Measurements from ENCODE around the gene DIRAS3.

Gene DIRAS3

DNA sequence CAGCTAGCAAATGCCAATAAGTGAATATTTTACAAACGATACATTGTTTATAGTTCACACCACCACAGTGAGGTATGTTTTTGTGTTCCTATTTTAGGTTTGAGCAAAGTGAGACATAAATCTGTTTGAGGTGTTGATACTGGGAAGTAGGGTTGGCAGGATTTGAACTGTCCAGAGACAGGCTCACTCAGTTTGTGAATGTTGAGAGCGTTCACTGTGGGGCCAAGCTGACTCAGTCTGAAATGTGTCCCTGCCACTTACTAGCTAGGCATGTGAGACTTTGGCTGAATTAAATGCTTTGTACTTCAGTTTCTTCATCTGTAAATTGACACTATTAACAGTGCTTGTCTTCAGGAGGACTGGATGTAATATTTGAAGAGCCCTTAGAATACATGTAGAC lies 35.1 kb downstream of the DIRAS3 start:
- WGBS = 69% methylated on average over 1 of the region's 2 CpGs

DNA sequence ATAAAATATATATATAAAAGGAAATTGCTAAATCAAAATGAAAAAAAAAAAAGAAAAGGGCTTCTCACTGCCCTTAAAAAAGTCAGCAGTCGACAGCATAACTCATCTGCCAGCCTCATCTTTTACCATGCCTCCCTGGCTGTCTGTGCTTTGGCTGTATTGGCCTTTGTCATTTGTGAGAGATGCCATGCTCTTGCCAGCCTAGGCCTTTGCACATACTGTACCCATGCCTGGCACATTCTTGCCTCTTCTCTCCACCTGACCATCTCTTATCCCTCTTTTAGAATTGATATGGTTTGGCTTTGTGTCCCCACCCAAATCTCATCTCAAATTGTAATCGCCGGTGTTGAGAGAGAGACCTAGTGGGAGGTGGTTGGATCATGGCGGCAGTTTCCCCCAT lies 37.1 kb downstream of the DIRAS3 start:
- Histone ChIP-seq H3K18ac (ENCODE audit: low read depth in 1 of 2, low read length in 2 of 2) (no peak overlapping the region), H4K8ac (ENCODE audit: low read length) (no peak overlapping the region), H3K9ac (ENCODE audit: low read length) (no peak overlapping the region), H3K4me1 (ENCODE audit: control insufficient read depth, insufficient read depth, low read depth, low read length) (no peaks in the 10 kb centered on the region), H3K14ac (ENCODE audit: low read length in 2 of 2) (no peak overlapping the region), H3K36me3 (ENCODE audit: control insufficient read depth in 1 of 2, insufficient read depth in 2 of 2, low read depth in 1 of 2, low read length in 2 of 2) (no peaks in the 10 kb centered on the region), H3K9me3 (ENCODE audit: control insufficient read depth, low read length) (no peaks in the 10 kb centered on the region), H4K91ac (ENCODE audit: low read length) (no peak overlapping the region), H3K4ac (ENCODE audit: low read depth in 1 of 2, low read length in 2 of 2) (no peak overlapping the region), H2AFZ (ENCODE audit: low read depth, low read length) (no peak overlapping the region), H2BK15ac (ENCODE audit: low read depth, poor library complexity, severe bottlenecking) (no peak overlapping the region), H3K79me1 (replicated peaks; ENCODE audit: low read length, poor library complexity, severe bottlenecking) (no peaks in the 10 kb centered on the region), H3K27ac (ENCODE audit: low read length, poor library complexity, severe bottlenecking) (no peak overlapping the region), H2AK5ac (ENCODE audit: low read length, severe bottlenecking) (no peak overlapping the region), H3K4me3 (ENCODE audit: insufficient read depth in 1 of 2, low read depth in 1 of 2, low read length in 2 of 2) (no peak overlapping the region), H3K4me2 (ENCODE audit: low read length, poor library complexity, severe bottlenecking) (no peak overlapping the region), H2BK5ac (ENCODE audit: low read depth, low read length, poor library complexity, severe bottlenecking) (no peak overlapping the region), H3K23ac (ENCODE audit: low read length in 2 of 2) (no peak overlapping the region), H2BK12ac (ENCODE audit: low read length in 2 of 2) (no peak overlapping the region), H2BK120ac (ENCODE audit: low read depth, low read length) (no peak overlapping the region), H3K27me3 (ENCODE audit: control insufficient read depth in 1 of 2, insufficient read depth in 1 of 2, low read length in 2 of 2) (no peaks in the 10 kb centered on the region)
- WGBS = 89% methylated on average over 3 of the region's 4 CpGs
- no peak for DNase-seq

More for the DNA sequence above, 35.1 kb downstream of the DIRAS3 start:
- H2BK15ac ChIP-seq (ENCODE audit: low read depth, poor library complexity, severe bottlenecking) = no peak overlapping the region
- no peak overlapping the region for H2BK5ac ChIP-seq (ENCODE audit: low read depth, low read length, poor library complexity, severe bottlenecking)
- no peak overlapping the region for H3K4me3 ChIP-seq (ENCODE audit: insufficient read depth in 1 of 2, low read depth in 1 of 2, low read length in 2 of 2)
- H2AK5ac ChIP-seq (ENCODE audit: low read length, severe bottlenecking) = no peak overlapping the region
- DNase-seq = no peak
- H3K9ac ChIP-seq (ENCODE audit: low read length) = no peak overlapping the region
- H3K18ac ChIP-seq (ENCODE audit: low read depth in 1 of 2, low read length in 2 of 2) = no peak overlapping the region
- no peak overlapping the region for H3K23ac ChIP-seq (ENCODE audit: low read length in 2 of 2)
- H3K4me1 ChIP-seq (ENCODE audit: control insufficient read depth, insufficient read depth, low read depth, low read length) = no peaks in the 10 kb centered on the region
- H4K91ac ChIP-seq (ENCODE audit: low read length) = no peak overlapping the region
- H3K14ac ChIP-seq (ENCODE audit: low read length in 2 of 2) = no peak overlapping the region
- H3K36me3 ChIP-seq (ENCODE audit: control insufficient read depth in 1 of 2, insufficient read depth in 2 of 2, low read depth in 1 of 2, low read length in 2 of 2) = no peaks in the 10 kb centered on the region
- no peak overlapping the region for H2BK120ac ChIP-seq (ENCODE audit: low read depth, low read length)
- H3K27me3 ChIP-seq (ENCODE audit: control insufficient read depth in 1 of 2, insufficient read depth in 1 of 2, low read length in 2 of 2) = no peaks in the 10 kb centered on the region
- H3K9me3 ChIP-seq (ENCODE audit: control insufficient read depth, low read length) = no peaks in the 10 kb centered on the region
- H3K4me2 ChIP-seq (ENCODE audit: low read length, poor library complexity, severe bottlenecking) = no peak overlapping the region
- no peaks in the 10 kb centered on the region for H3K79me1 ChIP-seq (replicated peaks; ENCODE audit: low read length, poor library complexity, severe bottlenecking)
- H2AFZ ChIP-seq (ENCODE audit: low read depth, low read length) = no peak overlapping the region
- no peak overlapping the region for H3K27ac ChIP-seq (ENCODE audit: low read length, poor library complexity, severe bottlenecking)
- no peak overlapping the region for H2BK12ac ChIP-seq (ENCODE audit: low read length in 2 of 2)
- H4K8ac ChIP-seq (ENCODE audit: low read length) = no peak overlapping the region
- H3K4ac ChIP-seq (ENCODE audit: low read depth in 1 of 2, low read length in 2 of 2) = no peak overlapping the region

DNA sequence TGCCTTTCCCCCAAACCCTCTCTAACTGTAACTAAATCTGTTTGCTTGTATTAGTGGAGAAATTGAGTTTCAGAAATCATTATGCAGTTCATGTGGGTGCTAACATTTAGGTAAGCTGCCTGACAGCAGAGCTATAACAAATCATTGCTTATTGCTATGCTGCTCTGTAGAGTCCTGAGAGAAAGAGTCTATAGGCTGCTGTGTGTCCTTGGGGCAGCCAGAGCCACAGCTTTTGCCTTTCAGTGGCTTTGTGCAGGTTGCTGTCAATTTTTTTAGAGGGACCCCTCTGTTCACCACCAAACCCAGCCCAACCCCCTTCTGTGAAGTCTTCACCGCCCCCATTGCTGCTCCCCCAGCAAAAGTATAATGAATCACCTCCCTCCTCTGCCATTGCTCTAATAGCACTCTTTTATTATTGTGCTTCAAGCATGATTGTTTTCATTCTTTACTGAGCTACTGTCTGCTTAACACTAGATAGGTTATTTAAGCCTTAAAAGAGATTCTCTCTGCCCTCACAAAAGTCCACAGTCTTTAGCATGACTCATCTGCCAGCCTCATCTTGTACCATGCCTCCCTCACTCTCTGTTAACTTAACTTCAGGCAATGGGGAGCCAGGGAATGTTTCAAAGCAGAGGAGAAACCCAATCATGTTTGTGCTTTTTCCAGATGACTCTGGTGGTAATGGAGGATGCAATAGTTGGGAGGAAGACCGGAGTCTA lies 38.6 kb downstream of the DIRAS3 start:
- Histone ChIP-seq H3K27me3 (ENCODE audit: control insufficient read depth in 1 of 2, insufficient read depth in 1 of 2, low read length in 2 of 2) (no peaks in the 10 kb centered on the region), H2BK15ac (ENCODE audit: low read depth, poor library complexity, severe bottlenecking) (no peak overlapping the region), H3K18ac (ENCODE audit: low read depth in 1 of 2, low read length in 2 of 2) (no peak overlapping the region), H2BK120ac (ENCODE audit: low read depth, low read length) (no peak overlapping the region), H2AFZ (ENCODE audit: low read depth, low read length) (no peak overlapping the region), H3K4ac (ENCODE audit: low read depth in 1 of 2, low read length in 2 of 2) (no peak overlapping the region), H3K79me1 (replicated peaks; ENCODE audit: low read length, poor library complexity, severe bottlenecking) (no peaks in the 10 kb centered on the region), H3K36me3 (ENCODE audit: control insufficient read depth in 1 of 2, insufficient read depth in 2 of 2, low read depth in 1 of 2, low read length in 2 of 2) (no peaks in the 10 kb centered on the region), H3K14ac (ENCODE audit: low read length in 2 of 2) (no peak overlapping the region), H3K9me3 (ENCODE audit: control insufficient read depth, low read length) (no peaks in the 10 kb centered on the region), H3K27ac (ENCODE audit: low read length, poor library complexity, severe bottlenecking) (no peak overlapping the region), H2BK12ac (ENCODE audit: low read length in 2 of 2) (no peak overlapping the region), H3K9ac (ENCODE audit: low read length) (no peak overlapping the region), H3K4me3 (ENCODE audit: insufficient read depth in 1 of 2, low read depth in 1 of 2, low read length in 2 of 2) (no peak overlapping the region), H2BK5ac (ENCODE audit: low read depth, low read length, poor library complexity, severe bottlenecking) (no peak overlapping the region), H2AK5ac (ENCODE audit: low read length, severe bottlenecking) (no peak overlapping the region), H3K4me2 (ENCODE audit: low read length, poor library complexity, severe bottlenecking) (no peak overlapping the region), H3K23ac (ENCODE audit: low read length in 2 of 2) (no peak overlapping the region), H4K91ac (ENCODE audit: low read length) (no peak overlapping the region), H4K8ac (ENCODE audit: low read length) (no peak overlapping the region), H3K4me1 (ENCODE audit: control insufficient read depth, insufficient read depth, low read depth, low read length) (no peaks in the 10 kb centered on the region)
- 85% methylated on average over 2 of the region's 2 CpGs for whole genome bisulfite sequencing
- DNase-seq = no peak

DNA sequence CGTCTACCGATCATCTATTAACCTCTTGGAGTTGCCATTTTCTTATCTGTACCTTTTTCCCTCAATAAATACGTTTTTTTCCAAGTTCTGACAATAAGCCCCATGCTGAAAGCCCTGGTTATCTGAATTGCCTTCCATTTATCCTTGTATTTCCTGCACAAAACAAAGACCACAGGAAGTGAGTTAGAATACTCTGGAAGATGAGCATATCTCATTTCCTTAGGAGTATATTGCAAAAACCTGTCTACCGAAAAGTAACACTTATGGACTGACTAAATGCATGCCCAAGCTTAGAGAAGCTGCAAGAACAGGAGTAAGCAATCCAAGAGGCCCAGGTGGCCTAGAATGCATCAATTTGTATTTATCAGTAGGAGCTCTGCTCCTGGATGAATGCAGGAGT lies 39.9 kb downstream of the DIRAS3 start:
- Histone ChIP-seq H3K4me3 (ENCODE audit: insufficient read depth in 1 of 2, low read depth in 1 of 2, low read length in 2 of 2) (no peak overlapping the region), H3K27me3 (ENCODE audit: control insufficient read depth in 1 of 2, insufficient read depth in 1 of 2, low read length in 2 of 2) (no peaks in the 10 kb centered on the region), H3K4me1 (ENCODE audit: control insufficient read depth, insufficient read depth, low read depth, low read length) (no peaks in the 10 kb centered on the region), H2BK12ac (ENCODE audit: low read length in 2 of 2) (no peak overlapping the region), H3K27ac (ENCODE audit: low read length, poor library complexity, severe bottlenecking) (no peak overlapping the region), H2BK120ac (ENCODE audit: low read depth, low read length) (no peak overlapping the region), H3K4me2 (ENCODE audit: low read length, poor library complexity, severe bottlenecking) (no peak overlapping the region), H2BK15ac (ENCODE audit: low read depth, poor library complexity, severe bottlenecking) (no peak overlapping the region), H4K8ac (ENCODE audit: low read length) (no peak overlapping the region), H3K9ac (ENCODE audit: low read length) (no peak overlapping the region), H3K9me3 (ENCODE audit: control insufficient read depth, low read length) (no peaks in the 10 kb centered on the region), H2AK5ac (ENCODE audit: low read length, severe bottlenecking) (no peak overlapping the region), H2AFZ (ENCODE audit: low read depth, low read length) (no peak overlapping the region), H3K18ac (ENCODE audit: low read depth in 1 of 2, low read length in 2 of 2) (no peak overlapping the region), H3K14ac (ENCODE audit: low read length in 2 of 2) (no peak overlapping the region), H4K91ac (ENCODE audit: low read length) (no peak overlapping the region), H3K79me1 (replicated peaks; ENCODE audit: low read length, poor library complexity, severe bottlenecking) (no peaks in the 10 kb centered on the region), H2BK5ac (ENCODE audit: low read depth, low read length, poor library complexity, severe bottlenecking) (no peak overlapping the region), H3K4ac (ENCODE audit: low read depth in 1 of 2, low read length in 2 of 2) (no peak overlapping the region), H3K36me3 (ENCODE audit: control insufficient read depth in 1 of 2, insufficient read depth in 2 of 2, low read depth in 1 of 2, low read length in 2 of 2) (no peaks in the 10 kb centered on the region), H3K23ac (ENCODE audit: low read length in 2 of 2) (no peak overlapping the region)
- DNase-seq = no peak
- 33% methylated on average over 3 of the region's 4 CpGs for whole genome bisulfite sequencing
